AG09309 (cell line): ENCODE data around the gene IQCM.

Source experiments
- DNase-seq: peaks from one replicate; pipeline ENCODE4 v3.0.0-alpha.2; 2010; ENCODE audit warnings: low read depth
- H3K4me3 ChIP-seq: 2 replicates; pipeline ENCODE4 v1.5.1; 2011; ENCODE audit warnings: mild to moderate bottlenecking, low read depth, low read length, moderate library complexity; ENCODE audit not compliant: control insufficient read depth
- CTCF ChIP-seq: IDR thresholded peaks from 2 replicates; pipeline ENCODE4 v1.5.1; 2011; ENCODE audit warnings: mild to moderate bottlenecking, low read depth, low read length, inconsistent platforms; ENCODE audit not compliant: insufficient read depth, control insufficient read depth; ENCODE audit errors: missing control alignments

IQCM gene

GRCh38 chr4:149707862-149708261 lies 107.8 kb downstream of the IQCM start:
- TF ChIP-seq CTCF, result no peak
- no peak overlapping the region for H3K4me3 ChIP-seq
- DNase-seq, result no peak

GRCh38 chr4:149706942-149707341 lies 108.7 kb downstream of the IQCM start:
- no peak overlapping the region for H3K4me3 ChIP-seq
- no peak for DNase-seq
- no peak for TF ChIP-seq CTCF

- DNase-seq, result no peak
- no peak overlapping the region for H3K4me3 ChIP-seq
- no peak for TF ChIP-seq CTCF
Measured at GRCh38 chr4:149702414-149703293, 113.0 kb downstream of the IQCM start.

GRCh38 chr4:149701435-149702156 lies 114.0 kb downstream of the IQCM start:
- no peak for TF ChIP-seq CTCF
- DNase-seq, result no peak
- H3K4me3 ChIP-seq, result no peak overlapping the region

- TF ChIP-seq CTCF, result no peak
- no peak overlapping the region for H3K4me3 ChIP-seq
- DNase-seq, result no peak
Measured at GRCh38 chr4:149700272-149700671, 115.4 kb downstream of the IQCM start.

- H3K4me3 ChIP-seq, result no peak overlapping the region
- no peak for TF ChIP-seq CTCF
- DNase-seq, result no peak
Measured at GRCh38 chr4:149699642-149700041, 116.0 kb downstream of the IQCM start.
